IPS-20b (cell line): ENCODE data around the gene GBE1.

Experiments
- H3K27ac ChIP-seq: one replicate; pipeline ENCODE4 v1.5.1; 2013; ENCODE audit warnings: low read length
- H3K27me3 ChIP-seq: 2 replicates; pipeline ENCODE4 v1.6.1; 2013; ENCODE audit warnings: mild to moderate bottlenecking, low read length, inconsistent platforms; ENCODE audit not compliant: insufficient read depth
- H3K36me3 ChIP-seq: 2 replicates; pipeline ENCODE4 v1.6.1; 2013; ENCODE audit warnings: low read depth, mild to moderate bottlenecking, inconsistent platforms, low read length, moderate library complexity; ENCODE audit not compliant: insufficient read depth
- H3K4me1 ChIP-seq: 2 replicates; pipeline ENCODE4 v1.6.1; 2013; ENCODE audit warnings: mild to moderate bottlenecking, control low read depth, inconsistent platforms, low read length, moderate library complexity; ENCODE audit not compliant: insufficient read depth
- H3K4me3 ChIP-seq: 2 replicates; pipeline ENCODE4 v1.5.1; 2013; ENCODE audit warnings: mild to moderate bottlenecking, low read length, inconsistent platforms
- H3K9ac ChIP-seq: 2 replicates; pipeline ENCODE4 v1.6.1; 2013; ENCODE audit warnings: low read depth, mild to moderate bottlenecking, inconsistent platforms, low read length, moderate library complexity
- H3K9me3 ChIP-seq: 2 replicates; pipeline ENCODE4 v1.6.1; 2013; ENCODE audit warnings: mild to moderate bottlenecking, low read depth, low read length, inconsistent platforms; ENCODE audit not compliant: insufficient read depth

GBE1 gene

GRCh38 chr3:81554801-81555200 is 206.6 kb downstream of the GBE1 start:
- H3K4me1 ChIP-seq: peaks cover 6% of the 10 kb centered on the region; the same call in 1 of the 2 replicates
- H3K9me3 ChIP-seq: no peaks in the 10 kb centered on the region
- H3K9ac ChIP-seq: no peak overlapping the region
- no peak overlapping the region for H3K4me3 ChIP-seq
- no peaks in the 10 kb centered on the region for H3K36me3 ChIP-seq
- no peaks in the 10 kb centered on the region for H3K27me3 ChIP-seq
- H3K27ac ChIP-seq: no peak overlapping the region

GRCh38 chr3:81554388-81554787 is 207.1 kb downstream of the GBE1 start:
- Histone ChIP-seq H3K4me1 (peaks cover 6% of the 10 kb centered on the region; the same call in 1 of the 2 replicates), H3K9me3 (peaks cover 1% of the 10 kb centered on the region; the same call in 1 of the 2 replicates), H3K27ac (no peak overlapping the region), H3K27me3 (no peaks in the 10 kb centered on the region), H3K9ac (no peak overlapping the region), H3K36me3 (no peaks in the 10 kb centered on the region), H3K4me3 (no peak overlapping the region)

GRCh38 chr3:81550415-81550814 is 211.0 kb downstream of the GBE1 start:
- no peaks in the 10 kb centered on the region for H3K27me3 ChIP-seq
- no peak overlapping the region for H3K27ac ChIP-seq
- H3K9me3 ChIP-seq: peaks cover 10% of the 10 kb centered on the region; the same call in 1 of the 2 replicates
- H3K4me1 ChIP-seq: peaks cover 6% of the 10 kb centered on the region; the same call in 1 of the 2 replicates
- no peak overlapping the region for H3K4me3 ChIP-seq
- no peaks in the 10 kb centered on the region for H3K36me3 ChIP-seq
- no peak overlapping the region for H3K9ac ChIP-seq

- Histone ChIP-seq H3K9ac (no peak overlapping the region), H3K36me3 (no peaks in the 10 kb centered on the region), H3K27me3 (no peaks in the 10 kb centered on the region), H3K9me3 (peaks cover 10% of the 10 kb centered on the region; the same call in 1 of the 2 replicates), H3K4me1 (peaks cover 6% of the 10 kb centered on the region; the same call in 1 of the 2 replicates), H3K27ac (no peak overlapping the region), H3K4me3 (no peak overlapping the region)
Measured at GRCh38 chr3:81549831-81550230, 211.6 kb downstream of the GBE1 start.

GRCh38 chr3:81549388-81549787 is 212.1 kb downstream of the GBE1 start:
- no peak overlapping the region for H3K9ac ChIP-seq
- H3K4me1 ChIP-seq: peaks cover 4% of the 10 kb centered on the region; the same call in 1 of the 2 replicates
- no peaks in the 10 kb centered on the region for H3K27me3 ChIP-seq
- H3K4me3 ChIP-seq: no peak overlapping the region
- peaks cover 10% of the 10 kb centered on the region; the same call in 1 of the 2 replicates for H3K9me3 ChIP-seq
- no peaks in the 10 kb centered on the region for H3K36me3 ChIP-seq
- no peak overlapping the region for H3K27ac ChIP-seq

- H3K4me1 ChIP-seq: no peaks in the 10 kb centered on the region
- no peaks in the 10 kb centered on the region for H3K36me3 ChIP-seq
- no peak overlapping the region for H3K27ac ChIP-seq
- H3K9ac ChIP-seq: no peak overlapping the region
- H3K27me3 ChIP-seq: no peaks in the 10 kb centered on the region
- peaks cover 10% of the 10 kb centered on the region; the same call in 1 of the 2 replicates for H3K9me3 ChIP-seq
- H3K4me3 ChIP-seq: no peak overlapping the region
Measured at GRCh38 chr3:81545572-81545971, 215.9 kb downstream of the GBE1 start.

GRCh38 chr3:81544385-81544784 is 217.1 kb downstream of the GBE1 start:
- no peak overlapping the region for H3K27ac ChIP-seq

GRCh38 chr3:81540787-81541186 is 220.7 kb downstream of the GBE1 start:
- no peak overlapping the region for H3K9ac ChIP-seq
- no peak overlapping the region for H3K4me3 ChIP-seq
- no peaks in the 10 kb centered on the region for H3K9me3 ChIP-seq
- peaks cover 9% of the 10 kb centered on the region; the same call in 1 of the 2 replicates for H3K4me1 ChIP-seq
- no peaks in the 10 kb centered on the region for H3K27me3 ChIP-seq
- H3K27ac ChIP-seq: no peak overlapping the region
- H3K36me3 ChIP-seq: no peaks in the 10 kb centered on the region

More at GRCh38 chr3:81544385-81544784, 217.1 kb downstream of the GBE1 start:
- Histone ChIP-seq H3K9ac (no peak overlapping the region), H3K4me3 (no peak overlapping the region), H3K4me1 (no peaks in the 10 kb centered on the region), H3K36me3 (no peaks in the 10 kb centered on the region), H3K9me3 (peaks cover 8% of the 10 kb centered on the region; the same call in 1 of the 2 replicates), H3K27me3 (no peaks in the 10 kb centered on the region)

GRCh38 chr3:81531846-81532245 is 229.6 kb downstream of the GBE1 start:
- Histone ChIP-seq H3K9me3 (no peaks in the 10 kb centered on the region), H3K9ac (no peak overlapping the region), H3K4me1 (peaks cover 9% of the 10 kb centered on the region; the same call in 1 of the 2 replicates), H3K4me3 (no peak overlapping the region), H3K27me3 (no peaks in the 10 kb centered on the region), H3K27ac (no peak overlapping the region), H3K36me3 (no peaks in the 10 kb centered on the region)

GRCh38 chr3:81531263-81531662 is 230.2 kb downstream of the GBE1 start:
- Histone ChIP-seq H3K27ac (no peak overlapping the region), H3K9me3 (no peaks in the 10 kb centered on the region), H3K27me3 (no peaks in the 10 kb centered on the region), H3K4me3 (no peak overlapping the region), H3K9ac (no peak overlapping the region), H3K36me3 (no peaks in the 10 kb centered on the region), H3K4me1 (peaks cover 4% of the 10 kb centered on the region; the same call in 1 of the 2 replicates)

GRCh38 chr3:81530180-81530939 is 231.1 kb downstream of the GBE1 start:
- no peak overlapping the region for H3K9ac ChIP-seq
- H3K27ac ChIP-seq: no peak overlapping the region
- no peak overlapping the region for H3K4me3 ChIP-seq
- H3K36me3 ChIP-seq: no peaks in the 10 kb centered on the region
- H3K4me1 ChIP-seq: no peaks in the 10 kb centered on the region
- H3K27me3 ChIP-seq: no peaks in the 10 kb centered on the region
- no peaks in the 10 kb centered on the region for H3K9me3 ChIP-seq

GRCh38 chr3:81521855-81522254 is 239.6 kb downstream of the GBE1 start:
- no peaks in the 10 kb centered on the region; the same call in 1 of the 2 replicates for H3K9me3 ChIP-seq

More at GRCh38 chr3:81521855-81522254, 239.6 kb downstream of the GBE1 start:
- H3K36me3 ChIP-seq: no peaks in the 10 kb centered on the region
- H3K4me3 ChIP-seq: no peak overlapping the region
- no peaks in the 10 kb centered on the region for H3K4me1 ChIP-seq
- no peaks in the 10 kb centered on the region for H3K27me3 ChIP-seq
- no peak overlapping the region for H3K9ac ChIP-seq
- H3K27ac ChIP-seq: no peak overlapping the region
